Measurements from ENCODE around the gene STK36. TPM values are rescaled to one million over a fixed set of nuclear protein-coding genes. Genes with fewer than 3 reads are reported as not detected.

STK36 gene
- total RNA-seq, 4 donors from 2014 or later, result 16.7 to 36.6 (median 22.2) TPM

- Histone ChIP-seq H3K27me3 (no peaks in the 10 kb centered on the region), H3K27ac (no peak overlapping the region), H3K9me3 (no peaks in the 10 kb centered on the region), H3K4me1 (no peaks in the 10 kb centered on the region), H3K4me3 (no peak overlapping the region), H3K36me3 (peaks cover 0 to 100% of the 10 kb centered on the region in 2 donors)
- TF ChIP-seq POLR2A (IDR thresholded peaks at IDR 0.05) (no peak), POLR2AphosphoS5 (IDR thresholded peaks at IDR 0.05) (no peak), EP300 (IDR thresholded peaks at IDR 0.05) (no peak), CTCF (IDR thresholded peaks at IDR 0.05) (no peak)
- no peak for ATAC-seq
- WGBS, 2 donors (ENCODE audit: low coverage in 1 of 2), result 87 to 100% methylated on average over 2 to 3 of the region's 18 CpGs
Measured at GRCh38 chr2:218642121-218642656, 29.7 kb upstream of the STK36 start.

- no peaks in the 10 kb centered on the region for H3K27me3 ChIP-seq
- no peaks in the 10 kb centered on the region for H3K4me1 ChIP-seq
- H3K4me3 ChIP-seq, result no peak overlapping the region
- no peak overlapping the region for H3K27ac ChIP-seq
- H3K36me3 ChIP-seq, result peaks cover 0 to 100% of the 10 kb centered on the region in 2 donors
- no peaks in the 10 kb centered on the region for H3K9me3 ChIP-seq
- WGBS, 2 donors (ENCODE audit: low coverage in 1 of 2), result 60% methylated on average over 1 of the region's 17 CpGs; no CpG with 5 or more reads in 1 of the 2 donors
- ATAC-seq, result no peak
- no peak for TF ChIP-seq CTCF (IDR thresholded peaks at IDR 0.05)
- TF ChIP-seq EP300 (IDR thresholded peaks at IDR 0.05), result no peak
- no peak for TF ChIP-seq POLR2A (IDR thresholded peaks at IDR 0.05)
- TF ChIP-seq POLR2AphosphoS5 (IDR thresholded peaks at IDR 0.05), result no peak
Measured at GRCh38 chr2:218642786-218643185, 29.1 kb upstream of the STK36 start.

- 80% methylated on average over 1 of the region's 10 CpGs; no CpG with 5 or more reads in 1 of the 2 donors for WGBS, 2 donors (ENCODE audit: low coverage in 1 of 2)
- Histone ChIP-seq H3K4me3 (no peak overlapping the region), H3K27me3 (no peaks in the 10 kb centered on the region), H3K27ac (no peak overlapping the region), H3K36me3 (peaks cover 0 to 100% of the 10 kb centered on the region in 2 donors), H3K4me1 (peaks cover 0 to 4% (median 0%) of the 10 kb centered on the region in 3 donors), H3K9me3 (no peaks in the 10 kb centered on the region)
- TF ChIP-seq CTCF (IDR thresholded peaks at IDR 0.05), result no peak
- TF ChIP-seq EP300 (IDR thresholded peaks at IDR 0.05), result no peak
- no peak for TF ChIP-seq POLR2AphosphoS5 (IDR thresholded peaks at IDR 0.05)
- no peak for TF ChIP-seq POLR2A (IDR thresholded peaks at IDR 0.05)
- ATAC-seq, result no peak
Measured at GRCh38 chr2:218643751-218644310, 28.1 kb upstream of the STK36 start.

GRCh38 chr2:218644721-218645120 lies 27.2 kb upstream of the STK36 start:
- no peaks in the 10 kb centered on the region for H3K9me3 ChIP-seq
- no peak overlapping the region for H3K27ac ChIP-seq
- 80% methylated on average over 7 of the region's 11 CpGs; no CpG with 5 or more reads in 1 of the 2 donors for WGBS, 2 donors (ENCODE audit: low coverage in 1 of 2)
- H3K36me3 ChIP-seq, result peaks cover 0 to 100% of the 10 kb centered on the region in 2 donors
- ATAC-seq, result no peak
- no peak overlapping the region for H3K4me3 ChIP-seq
- H3K4me1 ChIP-seq, result peaks cover 0 to 4% (median 0%) of the 10 kb centered on the region in 3 donors
- no peaks in the 10 kb centered on the region for H3K27me3 ChIP-seq
- TF ChIP-seq EP300 (IDR thresholded peaks at IDR 0.05) (no peak), CTCF (IDR thresholded peaks at IDR 0.05) (no peak), POLR2A (IDR thresholded peaks at IDR 0.05) (no peak), POLR2AphosphoS5 (IDR thresholded peaks at IDR 0.05) (no peak)

GRCh38 chr2:218645126-218645525 lies 26.8 kb upstream of the STK36 start:
- Histone ChIP-seq H3K4me1 (peaks cover 0 to 4% (median 0%) of the 10 kb centered on the region in 3 donors), H3K27me3 (no peaks in the 10 kb centered on the region), H3K9me3 (no peaks in the 10 kb centered on the region), H3K4me3 (no peak overlapping the region), H3K27ac (no peak overlapping the region), H3K36me3 (peaks cover 0 to 100% of the 10 kb centered on the region in 2 donors)
- TF ChIP-seq EP300 (IDR thresholded peaks at IDR 0.05) (no peak), POLR2A (IDR thresholded peaks at IDR 0.05) (no peak), POLR2AphosphoS5 (IDR thresholded peaks at IDR 0.05) (no peak), CTCF (IDR thresholded peaks at IDR 0.05) (no peak)
- no CpG with 5 or more reads among the region's 1 CpG for WGBS, 2 donors (ENCODE audit: low coverage in 1 of 2)
- ATAC-seq, result no peak

Measured in gastroesophageal sphincter (tissue), 4 donors.